IPS-18c (cell line): ENCODE measurements around the gene STK32A.

Source experiments
- H3K4me3 ChIP-seq: 2 replicates; pipeline ENCODE4 v1.7.0; 2013; ENCODE audit warnings: low read depth, mild to moderate bottlenecking, low read length, moderate library complexity; ENCODE audit not compliant: insufficient read depth
- H3K9me3 ChIP-seq: one replicate; pipeline ENCODE4 v1.6.1; 2013; ENCODE audit warnings: mild to moderate bottlenecking, low read length, moderate library complexity; ENCODE audit not compliant: control insufficient read depth, insufficient read depth

Gene STK32A

GRCh38 chr5:147317978-147318684, 83.3 kb downstream of the STK32A start:
- no peak overlapping the region for H3K4me3 ChIP-seq
- H3K9me3 ChIP-seq, result no peaks in the 10 kb centered on the region

GRCh38 chr5:147321569-147321968, 86.7 kb downstream of the STK32A start:
- no peak overlapping the region for H3K4me3 ChIP-seq
- H3K9me3 ChIP-seq, result no peaks in the 10 kb centered on the region

GRCh38 chr5:147327421-147327820, 92.6 kb downstream of the STK32A start:
- Histone ChIP-seq H3K9me3 (no peaks in the 10 kb centered on the region), H3K4me3 (no peak overlapping the region)

- no peak overlapping the region for H3K4me3 ChIP-seq
Measured at GRCh38 chr5:147327905-147328304, 93.1 kb downstream of the STK32A start.

GRCh38 chr5:147332658-147333057, 97.8 kb downstream of the STK32A start:
- Histone ChIP-seq H3K9me3 (no peaks in the 10 kb centered on the region), H3K4me3 (no peak overlapping the region)

More at GRCh38 chr5:147327905-147328304, 93.1 kb downstream of the STK32A start:
- H3K9me3 ChIP-seq, result no peaks in the 10 kb centered on the region

GRCh38 chr5:147336876-147337275, 102.0 kb downstream of the STK32A start:
- Histone ChIP-seq H3K4me3 (no peak overlapping the region), H3K9me3 (no peaks in the 10 kb centered on the region)

- Histone ChIP-seq H3K4me3 (no peak overlapping the region), H3K9me3 (no peaks in the 10 kb centered on the region)
Measured at GRCh38 chr5:147339313-147339712, 104.5 kb downstream of the STK32A start.

GRCh38 chr5:147340941-147341340, 106.1 kb downstream of the STK32A start:
- no peak overlapping the region for H3K4me3 ChIP-seq
- no peaks in the 10 kb centered on the region for H3K9me3 ChIP-seq

GRCh38 chr5:147341345-147341744, 106.5 kb downstream of the STK32A start:
- no peaks in the 10 kb centered on the region for H3K9me3 ChIP-seq
- no peak overlapping the region for H3K4me3 ChIP-seq

GRCh38 chr5:147344861-147345260, 110.0 kb downstream of the STK32A start:
- no peak overlapping the region for H3K4me3 ChIP-seq

GRCh38 chr5:147346006-147346561, 111.3 kb downstream of the STK32A start:
- no peaks in the 10 kb centered on the region for H3K9me3 ChIP-seq
- H3K4me3 ChIP-seq, result no peak overlapping the region

More at GRCh38 chr5:147344861-147345260, 110.0 kb downstream of the STK32A start:
- H3K9me3 ChIP-seq, result no peaks in the 10 kb centered on the region

- Histone ChIP-seq H3K4me3 (no peak overlapping the region), H3K9me3 (no peaks in the 10 kb centered on the region)
Measured at GRCh38 chr5:147348046-147348445, 113.2 kb downstream of the STK32A start.

- Histone ChIP-seq H3K4me3 (no peak overlapping the region), H3K9me3 (no peaks in the 10 kb centered on the region)
Measured at GRCh38 chr5:147348451-147348850, 113.6 kb downstream of the STK32A start.

- Histone ChIP-seq H3K4me3 (no peak overlapping the region), H3K9me3 (no peaks in the 10 kb centered on the region)
Measured at GRCh38 chr5:147349241-147349640, 114.4 kb downstream of the STK32A start.

- Histone ChIP-seq H3K9me3 (no peaks in the 10 kb centered on the region), H3K4me3 (no peak overlapping the region)
Measured at GRCh38 chr5:147359101-147359500, 124.3 kb downstream of the STK32A start.

GRCh38 chr5:147359581-147359980, 124.8 kb downstream of the STK32A start:
- Histone ChIP-seq H3K4me3 (no peak overlapping the region), H3K9me3 (no peaks in the 10 kb centered on the region)

- Histone ChIP-seq H3K9me3 (no peaks in the 10 kb centered on the region), H3K4me3 (no peak overlapping the region)
Measured at GRCh38 chr5:147360816-147361215, 126.0 kb downstream of the STK32A start.

GRCh38 chr5:147361441-147362175, 126.8 kb downstream of the STK32A start:
- no peaks in the 10 kb centered on the region for H3K9me3 ChIP-seq
- H3K4me3 ChIP-seq, result no peak overlapping the region
